Activated CD8-positive, alpha-beta memory T cell treated with anti-CD3 and anti-CD28 coated beads, Interleukin-2, amount 10 ng/mL, durations not matched to agents 7 days and 5 days (primary cell): ENCODE measurements around the gene LPP. TPM values are rescaled to one million over a fixed set of nuclear protein-coding genes. Genes with fewer than 3 reads are reported as not detected.

ENCODE experiments used
- ATAC-seq: fragments of 150-1000 bp; cut with Tn5 transposase; one replicate; pipeline ENCODE4 v1.10.0; 2021; ENCODE audit warnings: moderate library complexity
- CTCF ChIA-PET: fragments of 350-600 bp; sonication (Branson Sonifier 250); formaldehyde crosslinking; loops from one replicate; lab custom pipeline; 2021; ENCODE audit warnings: antibody characterized with exemption; lab: Charles Lee
- DNase-seq: peaks from one replicate; pipeline ENCODE4 v3.0.0-alpha.2; 2020
- H3K27ac Mint-ChIP-seq: one replicate; pipeline ENCODE4 v1.8.0; 2021; ENCODE audit warnings: mild to moderate bottlenecking, mixed read lengths
- H3K27me3 Mint-ChIP-seq: one replicate; pipeline ENCODE4 v1.8.0; 2021; ENCODE audit warnings: mixed read lengths
- H3K36me3 Mint-ChIP-seq: one replicate; pipeline ENCODE4 v1.8.0; 2021; ENCODE audit warnings: mild to moderate bottlenecking, mixed read lengths
- H3K4me1 Mint-ChIP-seq: one replicate; pipeline ENCODE4 v1.8.0; 2021; ENCODE audit warnings: mixed read lengths
- H3K4me3 Mint-ChIP-seq: one replicate; pipeline ENCODE4 v1.8.0; 2021; ENCODE audit warnings: mild to moderate bottlenecking, moderate library complexity, mixed read lengths
- H3K9me3 Mint-ChIP-seq: one replicate; pipeline ENCODE4 v1.8.0; 2022; ENCODE audit warnings: low read depth, mixed read lengths
- total RNA-seq, 2 experiments: library from RNA; stranded (reverse); gene quantifications; one replicate each; pipeline ENCODE4 v1.2.3, GENCODE V29; 2021

Gene LPP
- total RNA-seq, 2 experiments from 2014 or later = 23.6 to 57.1 TPM

DNA sequence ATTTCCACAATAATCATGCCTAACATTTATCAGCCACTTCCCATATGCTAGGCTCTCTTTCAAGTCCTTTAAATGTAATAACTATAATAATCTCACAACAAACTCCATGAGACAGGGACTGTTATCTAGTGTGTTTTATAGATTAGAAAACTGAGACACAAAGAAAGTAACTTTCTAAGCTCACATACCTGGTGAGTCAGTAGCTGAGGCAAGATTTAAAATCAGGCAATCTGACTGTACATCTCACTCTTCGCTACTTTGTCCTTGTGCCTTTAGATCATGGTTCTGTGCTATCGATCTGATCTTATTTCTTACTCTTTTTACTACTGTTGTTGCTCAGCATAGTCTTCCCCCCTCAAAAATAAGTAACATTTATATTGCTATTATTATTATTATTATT, 295.5 kb downstream of the LPP start:
- Mint-ChIP-seq H3K4me1 (peaks cover 21% of the 10 kb centered on the region), H3K4me3 (no peak overlapping the region), H3K27ac (no peak overlapping the region), H3K36me3 (peaks cover 14% of the 10 kb centered on the region), H3K27me3 (no peaks in the 10 kb centered on the region), H3K9me3 (no peaks in the 10 kb centered on the region)
- CTCF ChIA-PET = interaction anchor here (1.0 kb wide), 1 partner anchor 709 kb away, joined by 3 read pairs; no protein-coding TSS in a partner anchor
- DNase-seq (no peak), ATAC-seq (no peak)

DNA sequence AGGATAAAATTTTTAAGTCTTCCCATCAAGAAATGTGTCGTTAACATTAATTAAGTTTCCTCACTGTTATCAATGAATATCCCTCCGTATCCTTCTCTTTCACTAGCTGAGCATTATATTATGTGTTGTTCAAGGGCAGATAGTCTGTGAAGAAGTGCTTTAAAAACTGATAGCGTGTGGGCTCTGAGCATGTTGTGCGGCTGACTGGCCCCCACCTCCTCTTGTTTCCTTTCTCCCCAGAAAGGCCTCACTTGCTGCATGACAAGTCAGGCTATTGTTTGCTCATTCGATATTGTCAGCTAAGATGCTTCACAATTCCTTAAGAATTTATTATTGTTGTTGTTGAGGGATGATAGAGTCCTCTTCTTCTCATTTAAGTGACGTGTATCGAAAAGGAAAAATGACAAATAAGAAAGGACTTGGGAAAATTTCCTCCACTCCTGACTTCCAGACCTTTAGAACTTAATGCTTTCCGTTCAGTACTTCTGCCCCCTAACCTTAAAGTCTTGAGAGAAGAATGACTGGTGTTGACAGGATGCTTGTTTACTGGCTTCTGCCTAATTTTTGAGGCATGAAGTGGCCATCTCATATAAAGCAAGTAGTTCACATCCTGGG, 298.3 kb downstream of the LPP start:
- no peak overlapping the region for H3K27ac Mint-ChIP-seq
- no peaks in the 10 kb centered on the region for H3K9me3 Mint-ChIP-seq
- H3K4me3 Mint-ChIP-seq = no peak overlapping the region
- peaks cover 4% of the 10 kb centered on the region for H3K36me3 Mint-ChIP-seq
- DNase-seq = no peak
- H3K4me1 Mint-ChIP-seq = no peaks in the 10 kb centered on the region
- H3K27me3 Mint-ChIP-seq = no peaks in the 10 kb centered on the region
- CTCF ChIA-PET = no interaction called here
- ATAC-seq = no peak

DNA sequence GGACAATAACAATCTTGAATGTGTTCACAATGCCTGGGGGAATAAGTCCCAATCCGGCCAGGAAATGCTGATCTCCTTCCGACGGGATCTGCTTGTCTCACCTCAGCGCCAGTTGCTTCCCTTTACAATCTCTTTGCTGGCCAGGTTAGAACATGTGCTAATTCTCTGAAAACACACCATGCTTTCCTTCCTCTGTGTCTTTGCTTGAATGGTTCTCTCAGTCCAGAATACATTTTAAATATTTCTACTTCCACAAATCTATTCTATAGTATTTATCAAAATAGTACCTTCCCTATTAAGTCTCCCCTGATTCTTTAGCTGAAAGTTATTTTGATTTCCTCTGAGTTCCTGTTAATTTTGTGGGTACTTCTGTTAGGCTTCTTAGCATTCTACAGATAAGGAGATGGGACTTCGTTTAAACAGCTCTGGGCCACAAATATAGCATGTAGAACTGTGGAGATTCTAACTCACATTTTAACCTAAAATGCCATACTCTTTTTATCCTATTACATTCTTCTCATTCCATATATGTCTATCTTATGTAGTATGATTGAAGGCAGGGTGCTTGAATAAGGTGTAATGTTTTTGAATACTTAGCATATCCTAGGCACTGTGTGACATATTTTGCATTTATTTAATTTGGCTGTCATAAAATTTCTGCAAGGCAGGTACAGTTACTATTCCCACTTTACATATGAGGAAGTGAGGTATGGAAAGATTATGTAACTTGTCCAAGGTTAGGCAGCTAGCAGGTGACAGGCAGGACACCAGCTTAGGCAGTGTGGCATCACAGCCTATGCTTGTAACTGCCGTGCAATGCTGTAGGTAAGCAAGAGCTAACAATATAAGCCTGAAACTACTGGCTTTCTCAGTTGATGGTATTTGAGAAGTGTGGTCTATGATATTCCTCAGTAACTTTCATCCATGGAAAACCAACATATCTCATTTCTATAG, 299.8 kb downstream of the LPP start:
- ATAC-seq (no peak), DNase-seq (no peak)
- H3K36me3 Mint-ChIP-seq = peaks cover 2% of the 10 kb centered on the region
- no peak overlapping the region for H3K27ac Mint-ChIP-seq
- no peak overlapping the region for H3K4me3 Mint-ChIP-seq
- no peaks in the 10 kb centered on the region for H3K27me3 Mint-ChIP-seq
- no peaks in the 10 kb centered on the region for H3K9me3 Mint-ChIP-seq
- CTCF ChIA-PET = interaction anchor here (2.2 kb wide), 1 partner anchor 713 kb away, joined by 6 read pairs; no protein-coding TSS in a partner anchor
- no peaks in the 10 kb centered on the region for H3K4me1 Mint-ChIP-seq

DNA sequence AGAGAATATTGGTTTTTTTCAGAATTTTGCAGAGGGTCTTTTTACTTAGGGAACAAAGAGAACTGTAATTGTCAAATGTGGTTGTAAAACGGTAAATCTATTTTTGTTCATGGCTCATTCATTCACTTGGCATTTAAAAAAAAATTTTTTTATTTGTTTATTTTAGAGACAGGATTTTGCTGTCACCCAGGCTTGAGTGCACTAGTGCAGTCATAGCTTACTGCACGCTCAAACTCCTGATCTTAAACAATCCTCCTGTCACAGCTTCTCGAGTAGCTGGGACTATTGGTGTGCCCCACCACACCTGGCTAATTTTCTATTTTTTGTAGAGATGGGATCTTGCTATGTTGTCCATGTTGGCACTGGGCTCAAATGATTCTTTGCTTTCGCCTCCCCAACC, 301.8 kb downstream of the LPP start:
- ATAC-seq (no peak), DNase-seq (no peak)
- H3K4me1 Mint-ChIP-seq = no peaks in the 10 kb centered on the region
- H3K4me3 Mint-ChIP-seq = no peak overlapping the region
- peaks cover 2% of the 10 kb centered on the region for H3K36me3 Mint-ChIP-seq
- H3K9me3 Mint-ChIP-seq = no peaks in the 10 kb centered on the region
- H3K27me3 Mint-ChIP-seq = no peaks in the 10 kb centered on the region
- no peak overlapping the region for H3K27ac Mint-ChIP-seq
- CTCF ChIA-PET = interaction anchor here (2.2 kb wide), 1 partner anchor 715 kb away, joined by 6 read pairs; no protein-coding TSS in a partner anchor

DNA sequence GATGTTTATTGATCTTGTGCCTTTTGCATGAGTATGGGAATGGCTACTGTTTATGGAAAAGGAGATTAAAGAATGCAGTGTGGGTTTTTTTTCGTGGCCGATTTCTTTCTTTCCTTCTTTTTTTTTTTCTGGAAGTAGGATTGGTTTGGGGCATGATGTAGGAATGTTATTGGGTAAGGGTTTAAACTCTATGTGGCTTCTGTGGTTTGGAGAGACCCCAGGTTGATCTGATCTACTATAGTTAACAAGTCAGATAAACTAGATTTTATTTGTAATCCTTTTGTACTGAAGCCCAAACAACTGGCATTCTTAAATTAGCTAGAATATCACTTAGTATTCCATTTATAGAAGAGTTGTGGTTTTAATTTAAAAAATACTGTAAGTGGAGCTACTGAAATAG, 304.8 kb downstream of the LPP start:
- no peak for DNase-seq
- CTCF ChIA-PET = no interaction called here
- H3K27me3 Mint-ChIP-seq = no peaks in the 10 kb centered on the region
- no peaks in the 10 kb centered on the region for H3K9me3 Mint-ChIP-seq
- H3K36me3 Mint-ChIP-seq = peaks cover 2% of the 10 kb centered on the region
- no peak overlapping the region for H3K27ac Mint-ChIP-seq
- H3K4me3 Mint-ChIP-seq = no peak overlapping the region
- H3K4me1 Mint-ChIP-seq = no peaks in the 10 kb centered on the region
- ATAC-seq = no peak

DNA sequence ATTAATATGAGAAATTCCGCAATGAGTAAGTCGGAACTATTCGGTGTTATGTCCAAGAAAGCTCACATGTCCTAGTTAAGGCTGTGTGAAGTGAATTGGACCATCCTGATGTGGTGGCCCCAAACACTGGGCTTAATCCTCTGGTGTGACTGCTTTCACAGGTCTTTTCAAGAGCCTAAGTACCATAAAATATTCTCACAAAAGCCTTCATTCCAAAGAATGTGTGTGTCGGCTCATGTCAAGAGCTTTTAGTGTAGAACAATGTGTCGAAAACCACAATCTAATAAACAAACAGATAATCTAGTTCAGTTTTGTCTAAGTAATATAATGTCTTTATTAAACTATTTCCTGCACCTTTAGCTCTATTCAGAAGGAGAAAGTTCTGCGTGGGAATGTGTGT, 311.4 kb downstream of the LPP start:
- H3K4me3 Mint-ChIP-seq = no peak overlapping the region
- peaks cover 5% of the 10 kb centered on the region for H3K36me3 Mint-ChIP-seq
- CTCF ChIA-PET = no interaction called here
- no peaks in the 10 kb centered on the region for H3K27me3 Mint-ChIP-seq
- H3K4me1 Mint-ChIP-seq = no peaks in the 10 kb centered on the region
- no peak overlapping the region for H3K27ac Mint-ChIP-seq
- H3K9me3 Mint-ChIP-seq = peaks cover 2% of the 10 kb centered on the region
- ATAC-seq = no peak
- DNase-seq = no peak

DNA sequence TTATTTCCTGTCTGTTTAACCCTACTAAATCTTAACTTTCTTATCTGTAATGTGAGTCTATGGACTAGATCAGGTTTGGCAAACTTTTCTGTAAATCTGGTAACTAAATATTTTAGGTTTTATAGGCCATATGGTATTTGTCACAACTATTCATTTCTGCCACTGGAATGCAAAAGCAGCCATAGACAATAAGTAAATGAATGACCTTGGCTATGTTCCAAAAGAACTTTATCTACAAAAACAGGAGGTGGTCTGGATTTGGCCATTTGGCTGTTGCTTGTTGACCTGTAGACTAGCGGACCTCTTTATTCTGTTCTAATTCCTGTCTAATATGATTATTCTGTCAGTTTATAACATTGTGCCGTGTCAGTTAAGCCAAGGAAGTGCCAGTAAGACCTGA, 314.2 kb downstream of the LPP start:
- H3K27ac Mint-ChIP-seq = no peak overlapping the region

DNA sequence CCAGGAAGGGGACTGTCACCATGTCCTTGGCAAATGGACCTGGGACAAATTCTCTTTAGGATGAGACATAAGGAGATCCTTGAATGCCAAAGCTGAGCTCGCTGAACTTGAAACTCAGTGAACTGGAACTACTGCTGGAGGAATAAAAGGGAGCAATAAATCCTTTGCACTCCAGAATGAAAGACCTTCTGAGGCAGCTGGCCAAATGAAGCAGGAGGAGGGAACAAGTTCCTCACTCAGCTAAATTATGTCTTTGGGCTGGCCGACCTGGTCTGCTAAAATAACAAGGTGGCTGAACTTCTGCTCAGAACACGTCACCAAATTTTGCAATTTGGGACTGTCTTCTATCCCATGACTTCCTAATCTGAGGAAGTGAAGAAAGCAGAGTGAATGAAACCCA, 314.7 kb downstream of the LPP start:
- no peak for DNase-seq

More for the DNA sequence above, 314.2 kb downstream of the LPP start:
- CTCF ChIA-PET = no interaction called here
- H3K4me3 Mint-ChIP-seq = no peak overlapping the region
- H3K36me3 Mint-ChIP-seq = peaks cover 6% of the 10 kb centered on the region
- no peaks in the 10 kb centered on the region for H3K27me3 Mint-ChIP-seq
- H3K4me1 Mint-ChIP-seq = no peaks in the 10 kb centered on the region
- H3K9me3 Mint-ChIP-seq = peaks cover 2% of the 10 kb centered on the region
- ATAC-seq (no peak), DNase-seq (no peak)

DNA sequence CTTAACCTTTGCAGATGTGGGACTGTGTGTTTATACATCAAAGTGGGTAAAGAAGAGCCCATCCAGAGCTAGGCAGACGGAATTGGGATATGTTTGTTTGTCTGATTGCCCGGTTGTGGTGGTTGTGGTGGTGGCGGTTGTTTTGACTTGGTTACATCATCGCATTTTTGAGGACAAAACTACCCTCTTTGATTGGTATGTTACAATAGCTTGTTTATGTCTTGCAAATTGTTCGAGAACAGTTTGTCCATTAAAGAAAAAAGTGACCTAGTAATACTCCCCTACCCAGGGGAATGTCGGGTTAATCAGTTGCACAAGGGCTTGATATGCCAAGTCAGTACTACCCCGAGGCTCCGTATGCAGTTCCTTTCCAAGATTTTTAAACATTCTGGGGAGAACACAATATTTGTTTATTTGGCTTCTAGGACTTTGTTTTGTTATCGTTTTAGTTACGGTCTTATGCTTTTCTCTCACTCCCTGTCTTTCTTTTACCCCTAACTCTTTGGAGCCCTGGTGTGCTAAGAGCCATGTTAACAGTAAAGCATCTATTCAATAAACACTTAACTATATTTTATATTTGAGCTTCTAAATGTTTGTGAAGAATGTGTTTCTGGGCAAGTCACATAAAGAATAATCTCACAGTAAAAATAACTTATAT, 315.4 kb downstream of the LPP start:
- no peaks in the 10 kb centered on the region for H3K4me1 Mint-ChIP-seq
- no peak overlapping the region for H3K27ac Mint-ChIP-seq
- ATAC-seq (no peak), DNase-seq (no peak)
- H3K36me3 Mint-ChIP-seq = peaks cover 6% of the 10 kb centered on the region
- CTCF ChIA-PET = no interaction called here
- H3K27me3 Mint-ChIP-seq = no peaks in the 10 kb centered on the region
- no peak overlapping the region for H3K4me3 Mint-ChIP-seq
- peaks cover 2% of the 10 kb centered on the region for H3K9me3 Mint-ChIP-seq

More for the DNA sequence above, 314.7 kb downstream of the LPP start:
- H3K36me3 Mint-ChIP-seq = peaks cover 6% of the 10 kb centered on the region
- no peaks in the 10 kb centered on the region for H3K4me1 Mint-ChIP-seq
- no peak for ATAC-seq
- no peaks in the 10 kb centered on the region for H3K27me3 Mint-ChIP-seq
- no peak overlapping the region for H3K4me3 Mint-ChIP-seq
- H3K9me3 Mint-ChIP-seq = peaks cover 2% of the 10 kb centered on the region
- CTCF ChIA-PET = no interaction called here
- H3K27ac Mint-ChIP-seq = no peak overlapping the region

DNA sequence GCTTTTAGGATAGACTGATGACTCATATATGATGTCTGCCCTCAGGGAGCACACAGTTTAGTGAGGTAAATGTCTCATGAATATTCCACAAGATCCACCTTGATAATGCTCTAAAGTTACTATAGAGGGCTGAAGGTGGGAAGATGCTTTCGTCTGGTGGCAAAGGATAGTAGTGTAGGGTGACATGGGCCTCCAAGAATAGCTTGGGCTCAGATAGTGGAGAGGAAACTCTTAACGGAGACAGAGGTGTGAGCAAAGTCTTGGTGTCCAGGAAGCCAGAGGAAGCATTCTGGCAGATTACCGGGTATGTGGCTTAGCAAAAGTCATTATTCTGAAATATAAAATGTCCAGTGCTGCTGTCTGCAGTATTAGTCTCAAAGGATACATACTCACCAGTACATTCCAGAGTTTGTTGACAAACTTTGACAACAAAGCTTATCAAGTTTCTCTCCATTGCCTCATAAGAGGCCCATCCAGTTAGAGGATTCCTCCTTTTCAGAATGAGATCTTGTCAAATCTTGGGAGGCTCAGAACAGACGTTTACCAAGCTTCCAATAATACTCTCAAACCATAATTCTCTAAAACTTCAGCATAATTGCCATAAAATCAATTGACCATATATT, 316.7 kb downstream of the LPP start:
- CTCF ChIA-PET = no interaction called here
- DNase-seq (no peak), ATAC-seq (no peak)
- H3K27me3 Mint-ChIP-seq = no peaks in the 10 kb centered on the region
- H3K27ac Mint-ChIP-seq = no peak overlapping the region
- peaks cover 6% of the 10 kb centered on the region for H3K36me3 Mint-ChIP-seq
- H3K4me1 Mint-ChIP-seq = no peaks in the 10 kb centered on the region
- H3K4me3 Mint-ChIP-seq = no peak overlapping the region
- H3K9me3 Mint-ChIP-seq = peaks cover 2% of the 10 kb centered on the region

DNA sequence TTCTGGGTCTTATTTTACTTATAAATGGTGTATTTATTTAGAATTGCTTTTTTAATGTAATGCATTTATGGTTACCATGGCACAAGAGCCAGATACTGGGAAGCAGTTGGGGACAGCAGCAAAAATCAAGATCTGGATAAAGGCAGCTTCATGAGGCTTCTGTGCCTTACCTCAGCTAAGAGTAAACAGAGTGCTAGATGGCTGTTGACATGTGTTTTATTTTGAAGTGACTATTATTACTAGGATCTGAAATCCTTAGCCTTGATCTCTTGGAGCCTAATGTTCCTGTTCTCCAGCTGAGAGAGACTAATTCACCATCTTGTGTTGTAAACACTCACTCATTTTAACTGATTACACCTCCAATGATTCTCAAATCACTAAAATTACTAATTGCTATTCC, 317.8 kb downstream of the LPP start:
- H3K4me1 Mint-ChIP-seq = no peaks in the 10 kb centered on the region
- no peaks in the 10 kb centered on the region for H3K27me3 Mint-ChIP-seq
- H3K4me3 Mint-ChIP-seq = no peak overlapping the region
- ATAC-seq (no peak), DNase-seq (no peak)
- H3K9me3 Mint-ChIP-seq = peaks cover 2% of the 10 kb centered on the region
- peaks cover 9% of the 10 kb centered on the region for H3K36me3 Mint-ChIP-seq
- no peak overlapping the region for H3K27ac Mint-ChIP-seq
- CTCF ChIA-PET = interaction anchor here (0.6 kb wide), 1 partner anchor 792 kb away, joined by 3 read pairs; no protein-coding TSS in a partner anchor

DNA sequence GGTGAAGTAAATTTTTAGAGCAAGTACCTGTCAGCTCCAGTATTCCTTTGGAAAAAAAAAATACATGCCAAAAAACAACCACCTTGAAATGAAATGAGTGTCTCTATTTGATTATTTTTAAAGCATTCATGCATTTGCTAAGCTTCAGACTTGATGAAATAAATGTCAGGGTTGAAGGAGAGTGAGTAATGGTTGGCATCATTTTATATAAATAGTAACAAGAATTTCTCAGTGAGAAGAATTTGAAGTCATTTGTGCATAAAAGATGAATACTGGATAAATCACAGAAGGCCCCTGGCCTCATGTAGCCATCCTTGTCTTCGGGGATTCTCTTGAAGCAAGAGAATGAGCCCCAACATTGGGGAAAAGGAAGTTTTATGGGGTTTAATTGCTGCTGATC, 318.4 kb downstream of the LPP start:
- DNase-seq (no peak), ATAC-seq (no peak)
- no peak overlapping the region for H3K4me3 Mint-ChIP-seq
- H3K36me3 Mint-ChIP-seq = peaks cover 9% of the 10 kb centered on the region
- H3K27me3 Mint-ChIP-seq = no peaks in the 10 kb centered on the region
- peaks cover 2% of the 10 kb centered on the region for H3K9me3 Mint-ChIP-seq
- no peak overlapping the region for H3K27ac Mint-ChIP-seq
- CTCF ChIA-PET = interaction anchor here (0.6 kb wide), 1 partner anchor 793 kb away, joined by 3 read pairs; no protein-coding TSS in a partner anchor
- no peaks in the 10 kb centered on the region for H3K4me1 Mint-ChIP-seq

DNA sequence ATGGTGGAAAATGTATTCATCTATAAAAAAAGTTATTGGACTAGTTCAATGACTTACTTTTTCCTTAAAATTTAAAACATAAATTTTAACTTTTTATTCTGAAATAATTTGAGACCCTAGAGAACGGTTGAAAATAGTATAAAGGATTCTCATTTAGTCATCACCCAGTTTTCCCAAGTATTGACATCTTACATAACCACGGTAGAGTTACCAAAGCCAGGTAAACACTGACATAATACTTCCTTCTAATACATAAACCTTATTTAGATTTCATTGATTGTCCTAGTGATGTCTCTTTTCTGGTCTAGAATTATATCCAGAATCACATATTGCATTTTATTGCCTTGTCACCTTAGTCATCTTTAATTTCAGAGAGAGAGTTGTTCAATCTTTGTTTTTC, 319.1 kb downstream of the LPP start:
- peaks cover 7% of the 10 kb centered on the region for H3K36me3 Mint-ChIP-seq
- no peaks in the 10 kb centered on the region for H3K27me3 Mint-ChIP-seq
- H3K4me1 Mint-ChIP-seq = no peaks in the 10 kb centered on the region
- ATAC-seq (no peak), DNase-seq (no peak)
- CTCF ChIA-PET = no interaction called here
- H3K4me3 Mint-ChIP-seq = no peak overlapping the region
- H3K27ac Mint-ChIP-seq = no peak overlapping the region
- peaks cover 2% of the 10 kb centered on the region for H3K9me3 Mint-ChIP-seq
